H1 (cell line): ENCODE data around the gene TMEM266. TPM values are rescaled to one million over a fixed set of nuclear protein-coding genes. Genes with fewer than 3 reads are reported as not detected.

Experiments
- CTCF ChIA-PET: fragments of 300-600 bp; sonication (Branson Sonifier 250); formaldehyde crosslinking; loops from one replicate; lab custom pipeline; 2021; ENCODE audit not compliant: partially characterized antibody; lab: Charles Lee
- POLR2A ChIA-PET: fragments of 300-600 bp; sonication (Branson Sonifier 250); formaldehyde crosslinking; loops from one replicate; lab custom pipeline; 2021; ENCODE audit warnings: inconsistent platforms; ENCODE audit not compliant: partially characterized antibody; lab: Charles Lee
- DNase-seq, 2 experiments: peaks; one replicate each; pipeline versions ENCODE4 v3.0.0 to v3.0.0-alpha.2; 2010 to 2022; ENCODE audit warnings: low spot score in 2 of 2, low read depth in 1 of 2, mixed read lengths in 1 of 2
- FAIRE-seq: peaks from 2 replicates; lab custom pipeline; 2011; peaks lifted over from hg19 to GRCh38; lab: Jason Lieb, UNC
- H2AFZ ChIP-seq: 2 replicates; pipeline ENCODE4 v1.8.1; 2012; ENCODE audit warnings: low read length, inconsistent platforms
- H2AK5ac ChIP-seq: 2 replicates; pipeline ENCODE4 v1.6.1; 2013; ENCODE audit warnings: low read depth, low read length
- H2BK120ac ChIP-seq: replicated peaks from 2 replicates; pipeline ENCODE3; 2013; ENCODE audit warnings: low read depth, low read length, inconsistent platforms
- H2BK12ac ChIP-seq: 2 replicates; pipeline ENCODE4 v1.6.1; 2013; ENCODE audit warnings: low read depth, low read length
- H2BK15ac ChIP-seq: 2 replicates; pipeline ENCODE4 v1.6.1; 2013; ENCODE audit warnings: low read length
- H2BK20ac ChIP-seq: 2 replicates; pipeline ENCODE4 v1.6.1; 2013; ENCODE audit warnings: low read length
- H2BK5ac ChIP-seq: 2 replicates; pipeline ENCODE4 v1.6.1; 2013; ENCODE audit warnings: low read depth, low read length
- H3K14ac ChIP-seq: 2 replicates; pipeline ENCODE4 v1.6.1; 2013; ENCODE audit warnings: inconsistent platforms; ENCODE audit not compliant: insufficient read length
- H3K18ac ChIP-seq: 2 replicates; pipeline ENCODE4 v1.6.1; 2013; ENCODE audit warnings: low read length; ENCODE audit errors: extremely low read depth
- H3K23ac ChIP-seq: 2 replicates; pipeline ENCODE4 v1.6.1; 2013; ENCODE audit warnings: inconsistent platforms; ENCODE audit not compliant: insufficient read length
- H3K23me2 ChIP-seq: 2 replicates; pipeline ENCODE4 v1.6.1; 2013; ENCODE audit warnings: low read depth, low read length
- H3K27ac ChIP-seq: 2 replicates; pipeline ENCODE4 v1.6.1; 2011; ENCODE audit warnings: low read depth, low read length, inconsistent platforms
- H3K27me3 ChIP-seq, 4 experiments: replicated peaks in 1 of 4; 1 replicate in 1 of 4; 2 replicates in 3 of 4; pipeline versions ENCODE4 v1.6.1 to v1.8.1; 2011 to 2013; ENCODE audit warnings: low read length in 3 of 4, mild to moderate bottlenecking in 3 of 4, inconsistent platforms in 2 of 4, mixed read lengths in 2 of 4, moderate library complexity in 1 of 4; ENCODE audit not compliant: control insufficient read depth in 3 of 4, insufficient read depth in 3 of 4; ENCODE audit errors: extremely low read depth in 1 of 4
- H3K36me3 ChIP-seq, 4 experiments: 2 replicates each; pipeline versions ENCODE4 v1.6.1 to v1.8.1; 2011 to 2013; ENCODE audit warnings: mild to moderate bottlenecking in 4 of 4, low read length in 3 of 4, moderate library complexity in 2 of 4, control low read depth in 1 of 4, inconsistent platforms in 1 of 4; ENCODE audit not compliant: insufficient read depth in 4 of 4, control insufficient read depth in 2 of 4
- H3K4ac ChIP-seq: replicated peaks from 2 replicates; pipeline ENCODE3; 2013; ENCODE audit warnings: low read length, low read depth, mixed read lengths, inconsistent platforms; ENCODE audit not compliant: insufficient read length
- H3K4me1 ChIP-seq, 4 experiments: replicated peaks in 1 of 4; 1 replicate in 1 of 4; 2 replicates in 3 of 4; pipeline versions ENCODE4 v1.6.1 to v1.8.1; 2011 to 2013; ENCODE audit warnings: low read length in 3 of 4, inconsistent platforms in 2 of 4, mixed read lengths in 1 of 4; ENCODE audit not compliant: insufficient read depth in 4 of 4, control insufficient read depth in 3 of 4
- H3K4me2 ChIP-seq, 2 experiments: 2 replicates each; pipeline versions ENCODE4 v1.6.1 to v1.8.1; 2011 to 2013; ENCODE audit warnings: low read depth in 2 of 2, low read length in 2 of 2, control low read depth in 1 of 2, inconsistent platforms in 1 of 2, mild to moderate bottlenecking in 1 of 2; ENCODE audit not compliant: insufficient read depth in 1 of 2
- H3K4me3 ChIP-seq, 4 experiments: fragments of 200-600, 300-600 bp in 1 of 4; sonication (generic), shearing (Covaris generic), sonication (Bioruptor Twin) in 1 of 4; 2 replicates each; pipeline versions ENCODE4 v1.5.1 to v1.8.1; 2011 to 2016; ENCODE audit warnings: low read length in 4 of 4, low read depth in 3 of 4, control low read depth in 2 of 4, inconsistent platforms in 2 of 4, mild to moderate bottlenecking in 2 of 4, mixed read lengths in 1 of 4, moderate library complexity in 1 of 4; ENCODE audit not compliant: insufficient read depth in 2 of 4; ENCODE audit errors: extremely low read depth in 1 of 4
- H3K56ac ChIP-seq: replicated peaks from 2 replicates; pipeline ENCODE3; 2013; ENCODE audit warnings: low read depth, mild to moderate bottlenecking, mixed read lengths, low read length, inconsistent platforms; ENCODE audit not compliant: insufficient read length
- H3K79me1 ChIP-seq: 2 replicates; pipeline ENCODE4 v1.6.1; 2013; ENCODE audit warnings: low read depth, low read length, control low read depth
- H3K79me2 ChIP-seq, 2 experiments: 2 replicates each; pipeline versions ENCODE4 v1.6.1 to v1.8.1; 2012 to 2013; ENCODE audit warnings: low read length in 2 of 2, mild to moderate bottlenecking in 2 of 2, inconsistent platforms in 1 of 2; ENCODE audit not compliant: insufficient read depth in 2 of 2, control insufficient read depth in 1 of 2
- H3K9ac ChIP-seq, 4 experiments: replicated peaks in 1 of 4; 1 replicate in 1 of 4; 2 replicates in 3 of 4; pipeline versions ENCODE4 v1.6.1 to v1.8.1; 2011 to 2013; ENCODE audit warnings: low read depth in 3 of 4, low read length in 3 of 4, control low read depth in 2 of 4, mild to moderate bottlenecking in 2 of 4, moderate library complexity in 2 of 4, inconsistent platforms in 1 of 4; ENCODE audit errors: extremely low read depth in 1 of 4
- H3K9me3 ChIP-seq, 2 experiments: 2 replicates each; pipeline versions ENCODE4 v1.6.1 to v1.8.1; 2012 to 2013; ENCODE audit warnings: mild to moderate bottlenecking in 2 of 2, moderate library complexity in 2 of 2, control low read depth in 1 of 2, inconsistent platforms in 1 of 2, low read depth in 1 of 2, low read length in 1 of 2, mixed read lengths in 1 of 2; ENCODE audit not compliant: insufficient read depth in 2 of 2
- H4K20me1 ChIP-seq, 2 experiments: replicated peaks in 1 of 2; 2 replicates each; pipeline versions ENCODE3 to v1.8.1; 2011 to 2013; ENCODE audit warnings: inconsistent platforms in 2 of 2, low read length in 2 of 2, mild to moderate bottlenecking in 1 of 2; ENCODE audit not compliant: insufficient read depth in 2 of 2, control insufficient read depth in 1 of 2
- H4K5ac ChIP-seq: 2 replicates; pipeline ENCODE4 v1.6.1; 2013; ENCODE audit warnings: low read length, low read depth, mixed read lengths, inconsistent platforms; ENCODE audit not compliant: insufficient read length
- H4K8ac ChIP-seq: 2 replicates; pipeline ENCODE4 v1.8.0; 2013; ENCODE audit warnings: mild to moderate bottlenecking, moderate library complexity, low read length, inconsistent platforms; ENCODE audit not compliant: insufficient read depth; ENCODE audit errors: extremely low read depth
- H4K91ac ChIP-seq: replicated peaks from 2 replicates; pipeline ENCODE3; 2013; ENCODE audit warnings: low read length, mixed read lengths, inconsistent platforms; ENCODE audit not compliant: insufficient read length
- CHD1 ChIP-seq: IDR thresholded peaks from 2 replicates; pipeline ENCODE4 v1.6.1; 2012; ENCODE audit warnings: low read depth, low read length, improper control_type of control experiment
- CHD2 ChIP-seq: IDR thresholded peaks from 2 replicates; pipeline ENCODE4 v1.6.1; 2012; ENCODE audit warnings: low read length, improper control_type of control experiment
- CREB1 ChIP-seq: IDR thresholded peaks from 2 replicates; pipeline ENCODE4 v1.6.1; 2012; ENCODE audit warnings: inconsistent platforms
- EP300 ChIP-seq, 2 experiments: IDR thresholded peaks; 1 replicate in 1 of 2; 2 replicates in 1 of 2; pipeline ENCODE4 v1.6.1; 2011 to 2012; ENCODE audit warnings: low read depth in 2 of 2, low read length in 2 of 2, mild to moderate bottlenecking in 2 of 2, borderline replicate concordance in 1 of 2, inconsistent platforms in 1 of 2, moderate library complexity in 1 of 2
- NRF1 ChIP-seq: IDR thresholded peaks from 2 replicates; pipeline ENCODE4 v1.6.1; 2011; ENCODE audit warnings: mild to moderate bottlenecking, low read depth, low read length, improper control_type of control experiment
- POLR2AphosphoS5 ChIP-seq: IDR thresholded peaks from 2 replicates; pipeline ENCODE4 v1.6.1; 2011; ENCODE audit warnings: low read depth, low read length
- SIN3A ChIP-seq, 2 experiments: IDR thresholded peaks in 1 of 2; conservative IDR thresholded peaks in 1 of 2; 2 replicates each; pipeline ENCODE4 v1.6.1; 2011 to 2012; ENCODE audit warnings: low read length in 2 of 2, improper control_type of control experiment in 1 of 2, low read depth in 1 of 2, mild to moderate bottlenecking in 1 of 2
- SP1 ChIP-seq: IDR thresholded peaks from 2 replicates; pipeline ENCODE4 v1.6.1; 2011; ENCODE audit warnings: low read depth, low read length
- SP4 ChIP-seq: IDR thresholded peaks from 2 replicates; pipeline ENCODE4 v1.6.1; 2012; ENCODE audit warnings: low read length, inconsistent platforms
- SUZ12 ChIP-seq: fragments of 200-600 bp; sonication (generic); IDR thresholded peaks from 2 replicates; pipeline ENCODE4 v1.6.1; 2012; ENCODE audit warnings: mild to moderate bottlenecking, inconsistent platforms, low read length, moderate library complexity, mixed read lengths
- TEAD4 ChIP-seq: IDR thresholded peaks from 2 replicates; pipeline ENCODE4 v1.6.1; 2012; ENCODE audit warnings: low read depth, low read length, inconsistent platforms, mixed read lengths
- WGBS, 2 experiments: shearing (Covaris generic) in 1 of 2; methylation state at CpG; one replicate each; pipeline versions ENCODE4 v1.1.6 to v1.1.7; 2013 to 2015; ENCODE audit warnings: low lambda C conversion rate in 2 of 2, mixed read lengths in 2 of 2, inconsistent platforms in 1 of 2, low coverage in 1 of 2, missing lambda C conversion rate in 1 of 2; ENCODE audit not compliant: insufficient replicate concordance in 2 of 2, insufficient coverage in 1 of 2, insufficient read length in 1 of 2; ENCODE audit errors: extremely low coverage in 1 of 2, missing lambda C conversion rate in 1 of 2; 5-methylcytosine and 5-hydroxymethylcytosine counted together
- polyA plus RNA-seq, 7 experiments: library from polyadenylated mRNA; depleted of rRNA in 3 of 7; stranded (reverse) in 5 of 7; unstranded in 2 of 7; fragments of >200 nt in 5 of 7; fragments of 200-250 nt in 2 of 7; gene quantifications; 1 replicate in 5 of 7; 2 replicates in 1 of 7; 4 replicates in 1 of 7; pipeline versions ENCODE4 v1.2.1 to v1.2.3, GENCODE V29; 2011 to 2013; ENCODE audit warnings: missing spikeins in 2 of 7, mixed read lengths in 2 of 7
- total RNA-seq: library from RNA; stranded (reverse); fragmentation: NEBNext Ultra II Directional; extraction: Animal tissue kit (Norgen Biotek cat#: 25700); gene quantifications from 2 replicates; pipeline ENCODE4 v1.2.1, GENCODE V29; 2021
- TF ChIP-seq, protein P1 (sequence below): IDR thresholded peaks from 2 replicates; pipeline ENCODE4 v1.6.1; 2012; ENCODE audit warnings: inconsistent platforms
- TF ChIP-seq, protein P2 (sequence below): IDR thresholded peaks from 2 replicates; pipeline ENCODE4 v1.6.1; 2011; ENCODE audit warnings: low read length, improper control_type of control experiment

The TMEM266 gene
- total and polyA plus RNA-seq, 2 of the 8 experiments (the other 6 are each of a cell fraction or from before 2014, with no cell fraction given) = 2.6 TPM

DNA sequence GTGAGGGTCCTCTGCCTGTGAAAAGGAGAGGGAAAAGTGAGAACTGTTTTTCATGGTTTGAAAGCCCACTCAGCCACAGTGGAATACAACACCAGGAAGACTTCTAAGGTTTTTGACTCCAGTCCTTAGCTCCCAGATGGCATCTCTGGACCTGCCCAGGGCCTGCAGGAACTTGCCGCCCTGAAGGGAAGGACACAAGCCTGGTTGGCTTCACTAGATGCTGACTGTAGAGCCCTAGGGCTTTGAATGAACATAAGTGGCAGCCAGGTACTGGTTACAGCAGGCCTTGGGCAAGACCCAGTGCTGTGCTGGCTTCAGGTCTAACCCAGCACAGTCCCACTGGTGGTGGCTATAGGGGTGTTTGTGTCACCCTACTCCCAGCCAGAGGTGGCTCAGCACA, 21.3 kb upstream of the TMEM266 start:
- Histone ChIP-seq H3K4me3 (no peak overlapping the region), H2BK5ac (no peak overlapping the region), H4K8ac (no peak overlapping the region), H2AFZ (no peak overlapping the region), H2BK15ac (no peak overlapping the region), H3K79me1 (no peaks in the 10 kb centered on the region), H3K9ac (no peak overlapping the region), H4K5ac (no peak overlapping the region), H3K23ac (no peak overlapping the region), H3K56ac (no peak overlapping the region), H2BK12ac (no peak overlapping the region), H4K20me1 (no peaks in the 10 kb centered on the region), H3K23me2 (no peaks in the 10 kb centered on the region), H4K91ac (no peak overlapping the region), H3K27me3 (no peaks in the 10 kb centered on the region), H3K36me3 (no peaks in the 10 kb centered on the region), H3K9me3 (no peaks in the 10 kb centered on the region; a peak in 1 of 4 replicates), H3K14ac (no peak overlapping the region), H3K79me2 (no peaks in the 10 kb centered on the region), H2AK5ac (no peak overlapping the region), H3K4ac (no peak overlapping the region), H3K18ac (no peak overlapping the region), H3K4me2 (no peak overlapping the region), H3K4me1 (peaks cover 0 to 12% (median 5%) of the 10 kb centered on the region in 4 experiments; a peak in 4 of 7 replicates), H2BK20ac (no peak overlapping the region), H3K27ac (no peak overlapping the region), H2BK120ac (no peak overlapping the region)
- ChIA-PET POLR2A (no interaction called here), CTCF (interaction anchor here (0.8 to 1.6 kb wide), 5 partner anchors 20 to 110 kb away, joined by 3 to 7 read pairs (median 3); no protein-coding TSS in a partner anchor)
- FAIRE-seq (no peak), DNase-seq (no peak)
- WGBS, 2 experiments = 83% methylated on average over 1 of the region's 1 CpG; no CpG with 5 or more reads in 1 of the 2 experiments
- no peak for TF ChIP-seq TEAD4
- TF ChIP-seq SP1 = no peak
- TF ChIP-seq, protein P1, sequence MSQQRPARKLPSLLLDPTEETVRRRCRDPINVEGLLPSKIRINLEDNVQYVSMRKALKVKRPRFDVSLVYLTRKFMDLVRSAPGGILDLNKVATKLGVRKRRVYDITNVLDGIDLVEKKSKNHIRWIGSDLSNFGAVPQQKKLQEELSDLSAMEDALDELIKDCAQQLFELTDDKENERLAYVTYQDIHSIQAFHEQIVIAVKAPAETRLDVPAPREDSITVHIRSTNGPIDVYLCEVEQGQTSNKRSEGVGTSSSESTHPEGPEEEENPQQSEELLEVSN = no peak
- TF ChIP-seq, protein P2, sequence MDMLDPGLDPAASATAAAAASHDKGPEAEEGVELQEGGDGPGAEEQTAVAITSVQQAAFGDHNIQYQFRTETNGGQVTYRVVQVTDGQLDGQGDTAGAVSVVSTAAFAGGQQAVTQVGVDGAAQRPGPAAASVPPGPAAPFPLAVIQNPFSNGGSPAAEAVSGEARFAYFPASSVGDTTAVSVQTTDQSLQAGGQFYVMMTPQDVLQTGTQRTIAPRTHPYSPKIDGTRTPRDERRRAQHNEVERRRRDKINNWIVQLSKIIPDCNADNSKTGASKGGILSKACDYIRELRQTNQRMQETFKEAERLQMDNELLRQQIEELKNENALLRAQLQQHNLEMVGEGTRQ = no peak
- TF ChIP-seq SIN3A (conservative IDR thresholded peaks at IDR 0.05 in 1 of 2, IDR thresholded peaks at IDR 0.05 in 1 of 2; ENCODE audit: low read depth in 1 of 2, low read length in 2 of 2) = no peak
- no peak for TF ChIP-seq EP300 (IDR thresholded peaks at IDR 0.05; ENCODE audit: borderline replicate concordance in 1 of 2, low read depth in 2 of 2, low read length in 2 of 2)
- no peak for TF ChIP-seq POLR2AphosphoS5
- TF ChIP-seq SP4 = no peak
- TF ChIP-seq NRF1 = no peak
- no peak for TF ChIP-seq SUZ12
- TF ChIP-seq CREB1 = no peak
- no peak for TF ChIP-seq CHD2
- TF ChIP-seq CHD1 = no peak
